Measurements from ENCODE around the gene TSR3.

The TSR3 gene

DNA sequence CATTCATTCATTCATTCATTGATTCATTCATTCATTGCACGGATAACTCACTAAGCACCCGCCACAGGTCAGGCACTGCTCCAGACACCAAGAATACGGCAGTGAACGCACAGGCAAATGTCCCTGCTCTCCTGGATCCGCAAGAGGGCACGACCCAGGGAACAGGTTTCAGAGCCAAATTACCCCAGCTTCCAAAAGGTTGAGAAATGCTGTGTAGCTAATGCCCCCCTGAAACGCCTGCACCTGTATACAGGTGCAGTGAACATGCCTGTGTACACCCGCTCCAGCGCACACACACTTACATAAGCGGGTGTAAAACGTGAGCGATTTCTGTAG lies 51.8 kb downstream of the TSR3 start:
- no peak overlapping the region for H4K8ac ChIP-seq (ENCODE audit: low read length)
- H2BK120ac ChIP-seq (ENCODE audit: low read depth, low read length), result no peak overlapping the region
- no peak overlapping the region for H3K4me2 ChIP-seq (ENCODE audit: low read length, poor library complexity, severe bottlenecking)
- WGBS, result 87% methylated on average over 12 of the region's 12 CpGs
- no peak overlapping the region for H3K23ac ChIP-seq (ENCODE audit: low read length in 2 of 2)
- no peak overlapping the region for H2BK15ac ChIP-seq (ENCODE audit: low read depth, poor library complexity, severe bottlenecking)
- no peak overlapping the region for H3K14ac ChIP-seq (ENCODE audit: low read length in 2 of 2)
- H3K4me3 ChIP-seq (ENCODE audit: insufficient read depth in 1 of 2, low read depth in 1 of 2, low read length in 2 of 2), result no peak overlapping the region
- no peak overlapping the region for H2BK5ac ChIP-seq (ENCODE audit: low read depth, low read length, poor library complexity, severe bottlenecking)
- H4K91ac ChIP-seq (ENCODE audit: low read length), result no peak overlapping the region
- H3K27ac ChIP-seq (ENCODE audit: low read length, poor library complexity, severe bottlenecking), result no peak overlapping the region
- no peak overlapping the region for H3K4ac ChIP-seq (ENCODE audit: low read depth in 1 of 2, low read length in 2 of 2)
- no peaks in the 10 kb centered on the region for H3K36me3 ChIP-seq (ENCODE audit: control insufficient read depth in 1 of 2, insufficient read depth in 2 of 2, low read depth in 1 of 2, low read length in 2 of 2)
- H3K79me1 ChIP-seq (replicated peaks; ENCODE audit: low read length, poor library complexity, severe bottlenecking), result no peaks in the 10 kb centered on the region
- no peak overlapping the region for H2AFZ ChIP-seq (ENCODE audit: low read depth, low read length)
- peaks cover 28 to 34% of the 10 kb centered on the region in 2 experiments for H3K27me3 ChIP-seq (ENCODE audit: control insufficient read depth in 1 of 2, insufficient read depth in 1 of 2, low read length in 2 of 2)
- H3K9ac ChIP-seq (ENCODE audit: low read length), result no peak overlapping the region
- no peak overlapping the region for H2BK12ac ChIP-seq (ENCODE audit: low read length in 2 of 2)
- DNase-seq, result no peak
- H3K18ac ChIP-seq (ENCODE audit: low read depth in 1 of 2, low read length in 2 of 2), result no peak overlapping the region
- H2AK5ac ChIP-seq (ENCODE audit: low read length, severe bottlenecking), result no peak overlapping the region
- peaks cover 10% of the 10 kb centered on the region for H3K4me1 ChIP-seq (ENCODE audit: control insufficient read depth, insufficient read depth, low read depth, low read length)
- no peaks in the 10 kb centered on the region for H3K9me3 ChIP-seq (ENCODE audit: control insufficient read depth, low read length)
